HEK293T (cell line): ENCODE measurements around the gene RAD51B.

Experiments
- ELF4 ChIP-seq: fragments of 450-650 bp; IDR thresholded peaks from 2 replicates; pipeline ENCODE4 v1.6.1; 2017; ENCODE audit warnings: antibody characterized with exemption
- FOXA1 ChIP-seq: fragments of 450-650 bp; IDR thresholded peaks from 2 replicates; pipeline ENCODE4 v1.6.1; 2016; ENCODE audit warnings: mild to moderate bottlenecking
- LEF1 ChIP-seq: fragments of 450-650 bp; IDR thresholded peaks from 2 replicates; pipeline ENCODE4 v1.6.1; 2017; ENCODE audit warnings: mild to moderate bottlenecking, borderline replicate concordance
- NFRKB ChIP-seq: fragments of 450-650 bp; IDR thresholded peaks from 2 replicates; pipeline ENCODE4 v1.6.1; 2016; ENCODE audit warnings: mild to moderate bottlenecking, moderate library complexity
- PKNOX1 ChIP-seq: fragments of 450-650 bp; IDR thresholded peaks from 2 replicates; pipeline ENCODE4 v1.6.1; 2016
- SP1 ChIP-seq: fragments of 450-650 bp; IDR thresholded peaks from 2 replicates; pipeline ENCODE4 v1.6.1; 2017
- TARDBP ChIP-seq: fragments of 450-650 bp; IDR thresholded peaks from 2 replicates; pipeline ENCODE4 v1.6.1; 2016

GRCh38 chr14:67846029-67846610 lies 26.5 kb downstream of the RAD51B start:
- TF ChIP-seq SP1 (no peak), NFRKB (no peak), ELF4 (no peak), LEF1 (no peak), TARDBP (no peak), FOXA1 (no peak), PKNOX1 (no peak)
